Amygdala (tissue), 56 donors: ENCODE results near the gene PDGFRA.
"Not testable (repeated sequence)": the region's sequence is repeated elsewhere in the genome, so short reads cannot be mapped to it uniquely, and the experiment has no call there.

Source experiments
- DNase-seq, 56 donors: peaks; one replicate each; lab custom pipeline; 2025; lab: John Stamatoyannopoulos, UW

PDGFRA gene

GRCh38 chr4:54227256-54228055 is 1.6 kb upstream of the PDGFRA start:
- peak in 3 of 56 donors; percentile 9 to 37 (median 28) for DNase-seq

GRCh38 chr4:54228056-54228527 is 1.0 kb upstream of the PDGFRA start:
- peak in 35 of 56 donors; percentile 4 to 68 (median 28) for DNase-seq

GRCh38 chr4:54228546-54228945 is 547 bp upstream of the PDGFRA start:
- DNase-seq: no peak

- DNase-seq: no peak
These were observed 764 bp downstream of the PDGFRA start for GRCh38 chr4:54229631-54230483.

- no peak for DNase-seq
These were observed 1.7 kb downstream of the PDGFRA start for GRCh38 chr4:54230484-54231418.

GRCh38 chr4:54231419-54231767 is 2.3 kb downstream of the PDGFRA start:
- no peak for DNase-seq

- DNase-seq: peak in 3 of 56 donors; percentile 9 to 15 (median 12)
These were observed 2.9 kb downstream of the PDGFRA start for GRCh38 chr4:54231768-54232688.

- DNase-seq: peak in 55 of 56 donors; percentile 2 to 87 (median 57)
These were observed 4.2 kb downstream of the PDGFRA start for GRCh38 chr4:54233277-54233696.

- DNase-seq: peak in 52 of 56 donors; percentile 1 to 80 (median 46)
These were observed 4.8 kb downstream of the PDGFRA start for GRCh38 chr4:54233697-54234496.

- no peak for DNase-seq
These were observed 5.6 kb downstream of the PDGFRA start for GRCh38 chr4:54234497-54235205.

- DNase-seq: not testable (repeated sequence)
These were observed 7.2 kb downstream of the PDGFRA start for GRCh38 chr4:54236316-54236715.

- no peak for DNase-seq
These were observed 8.7 kb downstream of the PDGFRA start for GRCh38 chr4:54237770-54238169.

GRCh38 chr4:54238389-54238788 is 9.3 kb downstream of the PDGFRA start:
- no peak for DNase-seq

GRCh38 chr4:54241268-54241823 is 12.3 kb downstream of the PDGFRA start:
- DNase-seq: not testable (repeated sequence)

- not testable (repeated sequence) for DNase-seq
These were observed 14.4 kb downstream of the PDGFRA start for GRCh38 chr4:54243541-54243940.

GRCh38 chr4:54252312-54252711 is 23.2 kb downstream of the PDGFRA start:
- not testable (repeated sequence) for DNase-seq
